SK-N-SH treated with all-trans-retinoic acid at 6 μM for 48 hours (cell line): ENCODE measurements around the gene SERPINB6.
"Not testable (repeated sequence)": the region's sequence is repeated elsewhere in the genome, so short reads cannot be mapped to it uniquely, and the experiment has no call there.

ENCODE experiments used
- ATAC-seq: fragments of 200-7000 bp; cut with Tn5 transposase; 3 replicates; pipeline ENCODE4 v1.9.1; 2020; ENCODE audit warnings: mild to moderate bottlenecking, moderate library complexity
- BACH2 ChIP-seq: fragments of 250-450 bp; sonication (Bioruptor Pico); IDR thresholded peaks from 2 replicates; pipeline ENCODE4 v1.9.0; 2021; ENCODE audit warnings: mild to moderate bottlenecking, borderline replicate concordance
- CSDC2 ChIP-seq: fragments of 250-450 bp; sonication (Bioruptor Pico); IDR thresholded peaks from 2 replicates; pipeline ENCODE4 v1.5.0; 2020; ENCODE audit warnings: mild to moderate bottlenecking, moderate library complexity
- CSRNP3 ChIP-seq: fragments of 250-450 bp; sonication (Bioruptor Pico); IDR thresholded peaks from 2 replicates; pipeline ENCODE4 v1.5.1; 2021; ENCODE audit warnings: mild to moderate bottlenecking, moderate library complexity
- ISL1 ChIP-seq: fragments of 250-450 bp; sonication (Bioruptor Pico); IDR thresholded peaks from 2 replicates; pipeline ENCODE4 v2.1.2; 2022; ENCODE audit warnings: mild to moderate bottlenecking, moderate library complexity
- PATZ1 ChIP-seq: fragments of 250-450 bp; sonication (Bioruptor Pico); IDR thresholded peaks from 2 replicates; pipeline ENCODE4 v1.8.0; 2020; ENCODE audit warnings: mild to moderate bottlenecking, moderate library complexity, borderline replicate concordance
- POU6F1 ChIP-seq: fragments of 250-450 bp; sonication (Bioruptor Pico); IDR thresholded peaks from 2 replicates; pipeline ENCODE4 v1.8.0; 2021; ENCODE audit warnings: low read depth, mild to moderate bottlenecking, moderate library complexity, borderline replicate concordance
- RARB ChIP-seq: fragments of 250-450 bp; sonication (Bioruptor Pico); IDR thresholded peaks from 2 replicates; pipeline ENCODE4 v1.8.0; 2021; ENCODE audit warnings: mild to moderate bottlenecking, moderate library complexity
- TCF4 ChIP-seq: fragments of 250-450 bp; sonication (Bioruptor Pico); IDR thresholded peaks from 2 replicates; pipeline ENCODE4 v1.8.0; 2021; ENCODE audit warnings: mild to moderate bottlenecking, moderate library complexity, borderline replicate concordance
- ZC3H10 ChIP-seq: fragments of 250-450 bp; sonication (Bioruptor Pico); IDR thresholded peaks from 2 replicates; pipeline ENCODE4 v1.5.1; 2021; ENCODE audit warnings: mild to moderate bottlenecking, moderate library complexity
- ZFP3 ChIP-seq: fragments of 250-450 bp; sonication (Bioruptor Pico); IDR thresholded peaks from 2 replicates; pipeline ENCODE4 v1.5.0; 2020; ENCODE audit warnings: mild to moderate bottlenecking, moderate library complexity
- ZFP30 ChIP-seq: fragments of 450-650 bp; formaldehyde crosslinking; IDR thresholded peaks from 2 replicates; pipeline ENCODE4 v1.5.0; 2022; ENCODE audit warnings: mild to moderate bottlenecking, moderate library complexity
- ZNF8 ChIP-seq: fragments of 450-650 bp; formaldehyde crosslinking; IDR thresholded peaks from 2 replicates; pipeline ENCODE4 v1.5.0; 2020; ENCODE audit warnings: mild to moderate bottlenecking, moderate library complexity
- TF ChIP-seq, protein P1 (sequence below): fragments of 250-450 bp; sonication (Bioruptor Pico); IDR thresholded peaks from 2 replicates; pipeline ENCODE4 v1.5.1; 2020; ENCODE audit warnings: low read depth, mild to moderate bottlenecking, moderate library complexity
- TF ChIP-seq, protein P2 (sequence below): fragments of 250-450 bp; sonication (Bioruptor Pico); IDR thresholded peaks from 2 replicates; pipeline ENCODE4 v1.5.0; 2020; ENCODE audit warnings: mild to moderate bottlenecking, moderate library complexity

The SERPINB6 gene

DNA sequence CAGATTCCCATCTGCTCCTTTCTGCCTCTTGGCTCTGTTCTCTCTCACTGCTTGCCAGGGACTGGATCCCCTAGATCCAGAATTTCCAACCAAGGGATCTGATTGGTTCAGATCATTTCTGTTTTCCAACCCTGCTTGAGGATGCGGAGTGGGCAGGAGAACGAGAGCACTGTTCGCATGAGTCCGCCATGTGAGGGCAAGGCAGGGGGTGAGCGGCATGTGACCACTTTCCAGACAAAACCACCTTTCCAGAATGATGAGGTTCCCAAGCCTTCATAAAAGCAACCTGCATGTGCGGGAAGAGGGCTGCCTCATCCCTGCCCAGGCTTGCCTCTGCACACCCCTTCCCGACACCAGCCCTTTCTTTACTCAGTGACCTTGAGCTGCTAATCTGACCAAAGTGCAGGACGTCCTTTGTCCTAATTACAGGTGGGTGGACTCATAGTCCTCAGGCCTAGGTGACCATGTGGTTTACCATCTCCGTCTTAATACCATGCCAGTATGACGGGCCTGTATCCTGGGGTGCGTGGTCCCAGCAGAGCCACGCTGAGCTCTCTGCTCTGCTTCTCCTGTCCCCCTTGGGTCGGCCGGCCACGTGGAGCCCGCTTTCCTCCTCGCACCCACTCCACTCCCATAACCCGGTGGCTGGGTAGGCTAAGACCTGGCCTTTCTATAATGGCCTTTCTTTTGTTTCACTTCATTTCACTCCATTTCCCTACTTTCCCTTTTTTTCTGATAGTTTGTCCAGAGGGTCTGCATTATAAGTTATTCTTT is 42.7 kb upstream of the SERPINB6 start (continued):
- TF ChIP-seq, protein P1, sequence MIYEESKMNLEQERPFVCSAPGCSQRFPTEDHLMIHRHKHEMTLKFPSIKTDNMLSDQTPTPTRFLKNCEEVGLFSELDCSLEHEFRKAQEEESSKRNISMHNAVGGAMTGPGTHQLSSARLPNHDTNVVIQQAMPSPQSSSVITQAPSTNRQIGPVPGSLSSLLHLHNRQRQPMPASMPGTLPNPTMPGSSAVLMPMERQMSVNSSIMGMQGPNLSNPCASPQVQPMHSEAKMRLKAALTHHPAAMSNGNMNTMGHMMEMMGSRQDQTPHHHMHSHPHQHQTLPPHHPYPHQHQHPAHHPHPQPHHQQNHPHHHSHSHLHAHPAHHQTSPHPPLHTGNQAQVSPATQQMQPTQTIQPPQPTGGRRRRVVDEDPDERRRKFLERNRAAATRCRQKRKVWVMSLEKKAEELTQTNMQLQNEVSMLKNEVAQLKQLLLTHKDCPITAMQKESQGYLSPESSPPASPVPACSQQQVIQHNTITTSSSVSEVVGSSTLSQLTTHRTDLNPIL (CRISPR knock-in tag) = no peak
- TF ChIP-seq, protein P2, sequence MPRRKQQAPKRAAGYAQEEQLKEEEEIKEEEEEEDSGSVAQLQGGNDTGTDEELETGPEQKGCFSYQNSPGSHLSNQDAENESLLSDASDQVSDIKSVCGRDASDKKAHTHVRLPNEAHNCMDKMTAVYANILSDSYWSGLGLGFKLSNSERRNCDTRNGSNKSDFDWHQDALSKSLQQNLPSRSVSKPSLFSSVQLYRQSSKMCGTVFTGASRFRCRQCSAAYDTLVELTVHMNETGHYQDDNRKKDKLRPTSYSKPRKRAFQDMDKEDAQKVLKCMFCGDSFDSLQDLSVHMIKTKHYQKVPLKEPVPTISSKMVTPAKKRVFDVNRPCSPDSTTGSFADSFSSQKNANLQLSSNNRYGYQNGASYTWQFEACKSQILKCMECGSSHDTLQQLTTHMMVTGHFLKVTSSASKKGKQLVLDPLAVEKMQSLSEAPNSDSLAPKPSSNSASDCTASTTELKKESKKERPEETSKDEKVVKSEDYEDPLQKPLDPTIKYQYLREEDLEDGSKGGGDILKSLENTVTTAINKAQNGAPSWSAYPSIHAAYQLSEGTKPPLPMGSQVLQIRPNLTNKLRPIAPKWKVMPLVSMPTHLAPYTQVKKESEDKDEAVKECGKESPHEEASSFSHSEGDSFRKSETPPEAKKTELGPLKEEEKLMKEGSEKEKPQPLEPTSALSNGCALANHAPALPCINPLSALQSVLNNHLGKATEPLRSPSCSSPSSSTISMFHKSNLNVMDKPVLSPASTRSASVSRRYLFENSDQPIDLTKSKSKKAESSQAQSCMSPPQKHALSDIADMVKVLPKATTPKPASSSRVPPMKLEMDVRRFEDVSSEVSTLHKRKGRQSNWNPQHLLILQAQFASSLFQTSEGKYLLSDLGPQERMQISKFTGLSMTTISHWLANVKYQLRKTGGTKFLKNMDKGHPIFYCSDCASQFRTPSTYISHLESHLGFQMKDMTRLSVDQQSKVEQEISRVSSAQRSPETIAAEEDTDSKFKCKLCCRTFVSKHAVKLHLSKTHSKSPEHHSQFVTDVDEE (CRISPR knock-in tag) = no peak
- no peak for TF ChIP-seq ZNF8
- no peak for TF ChIP-seq ISL1 (CRISPR knock-in tag)

DNA sequence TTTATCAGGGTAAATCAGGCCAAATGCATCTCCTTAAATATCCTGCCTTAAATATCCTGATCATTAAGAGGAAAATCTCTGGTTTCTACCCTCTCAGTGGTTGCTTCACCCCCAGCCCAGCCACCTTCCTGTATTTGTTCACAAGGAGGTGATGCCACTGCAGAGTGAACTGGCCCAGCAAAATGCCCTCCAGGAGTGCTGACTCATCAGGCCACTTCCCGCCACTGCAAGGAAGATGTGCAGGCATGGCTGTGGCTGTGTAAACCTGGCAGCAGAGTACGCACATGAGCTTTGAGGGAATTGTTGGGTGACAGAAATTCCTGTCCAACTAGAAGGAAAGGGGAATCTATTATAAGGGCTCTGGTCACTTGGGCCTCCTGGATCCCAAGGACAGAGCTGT is 42.1 kb upstream of the SERPINB6 start:
- TF ChIP-seq ZFP30 (CRISPR knock-in tag) (no peak), CSRNP3 (CRISPR knock-in tag) (no peak), BACH2 (CRISPR knock-in tag) (no peak), TCF4 (no peak)
- peak; percentile 90 for ATAC-seq

DNA sequence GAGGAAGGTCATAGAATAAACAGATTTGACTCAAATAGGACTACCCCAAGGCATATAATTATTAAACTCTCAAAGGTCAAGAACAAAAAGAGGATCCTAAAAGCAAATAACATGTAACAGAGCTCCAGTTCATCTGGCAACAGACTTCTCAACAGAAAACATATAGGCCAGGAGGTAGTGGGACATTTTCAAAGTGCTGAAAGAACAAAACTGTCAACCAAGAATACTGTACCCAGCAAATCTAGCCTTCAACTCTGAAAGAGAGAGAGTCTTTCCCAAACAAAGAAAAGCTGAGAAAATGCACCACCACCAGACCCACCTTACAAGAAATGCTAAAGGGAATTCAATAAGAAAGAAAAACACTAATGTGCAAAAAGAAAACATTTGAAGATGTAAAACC is 40.2 kb upstream of the SERPINB6 start:
- no peak for TF ChIP-seq PATZ1
- TF ChIP-seq ZFP30 (CRISPR knock-in tag) = no peak
- TF ChIP-seq TCF4 = no peak
- no peak for TF ChIP-seq ZC3H10 (CRISPR knock-in tag)
- TF ChIP-seq ZFP3 (CRISPR knock-in tag) = no peak
- no peak for TF ChIP-seq CSDC2 (CRISPR knock-in tag)
- no peak for TF ChIP-seq BACH2 (CRISPR knock-in tag)
- ATAC-seq = no peak

GRCh38 chr6:3011158-3011557 is 39.8 kb upstream of the SERPINB6 start:
- TF ChIP-seq PATZ1 (no peak), ZFP30 (CRISPR knock-in tag) (peak; percentile 78), ZNF8 (no peak)
- ATAC-seq = no peak

DNA sequence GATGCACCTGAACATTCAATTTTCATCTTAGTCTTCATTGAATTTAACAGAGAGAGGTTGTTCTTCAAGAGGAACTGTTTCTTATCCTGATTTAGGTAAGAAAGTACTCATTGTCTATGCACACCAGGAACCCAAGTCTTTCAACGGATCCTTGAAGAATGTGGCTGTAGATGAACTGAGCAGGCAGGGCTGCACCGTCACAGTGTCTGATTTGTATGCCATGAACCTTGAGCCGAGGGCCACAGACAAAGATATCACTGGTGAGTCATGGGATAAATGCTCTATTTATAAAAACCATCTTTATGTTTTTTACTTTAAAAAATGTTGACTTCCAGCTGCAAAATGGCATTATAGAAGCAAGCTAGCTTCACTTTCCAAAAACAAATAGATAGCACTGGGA is 38.6 kb upstream of the SERPINB6 start:
- peak; percentile 33; the same call in 1 of the 3 replicates for ATAC-seq
- no peak for TF ChIP-seq POU6F1 (CRISPR knock-in tag)
- TF ChIP-seq PATZ1 = no peak
- no peak for TF ChIP-seq RARB (CRISPR knock-in tag)
- TF ChIP-seq ZFP30 (CRISPR knock-in tag) = no peak

DNA sequence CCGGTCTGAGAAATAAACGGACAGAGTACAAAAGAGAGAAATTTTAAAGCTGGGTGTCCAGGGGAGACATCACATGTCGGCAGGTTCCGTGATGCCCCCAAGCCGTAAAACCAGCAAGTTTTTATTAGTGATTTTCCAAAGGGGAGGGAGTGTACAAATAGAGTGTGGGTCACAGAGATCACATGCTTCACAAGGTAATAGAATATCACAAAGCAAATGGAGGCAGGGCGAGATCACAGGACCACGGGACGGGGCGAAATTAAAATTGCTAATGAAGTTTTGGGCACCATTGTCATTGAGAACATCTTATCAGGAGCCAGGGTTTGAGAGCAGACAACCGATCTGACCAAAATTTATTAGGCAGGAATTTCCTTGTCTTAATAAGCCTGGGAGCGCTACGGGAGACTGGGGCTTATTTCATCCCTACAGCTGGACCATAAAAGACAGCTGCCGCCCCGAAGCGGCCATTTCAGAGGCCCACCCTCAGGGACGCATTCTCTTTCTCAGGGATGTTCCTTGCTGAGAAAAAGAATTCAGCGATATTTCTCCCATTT is 37.4 kb upstream of the SERPINB6 start:
- not testable (repeated sequence) for ATAC-seq
